Panc1 (cell line): Measurements from ENCODE around the gene TPCN1. TPM values are rescaled to one million over a fixed set of nuclear protein-coding genes. Genes with fewer than 3 reads are reported as not detected.

ENCODE experiments used
- ATAC-seq: fragments of 200-7000 bp; cut with Tn5 transposase; 2 replicates; pipeline ENCODE4 v1.9.1; 2020; ENCODE audit warnings: mild to moderate bottlenecking, moderate library complexity
- BruUV-seq: library from RNA; stranded (reverse); fragments of 400-500 nt; replicated peaks from 2 replicates; lab custom pipeline; 2021; lab: Mats Ljungman, UMichigan
- CTCF ChIA-PET: fragments of 300-600 bp; sonication (Branson Sonifier 250); formaldehyde crosslinking; loops from one replicate; lab custom pipeline; 2022; ENCODE audit warnings: antibody characterized with exemption; lab: Charles Lee
- POLR2A ChIA-PET: fragments of 300-600 bp; sonication (Branson Sonifier 250); formaldehyde crosslinking; loops from one replicate; lab custom pipeline; 2022; ENCODE audit warnings: antibody characterized with exemption; lab: Charles Lee
- DNase-seq: peaks from one replicate; pipeline ENCODE4 v3.0.0-alpha.2; 2010; ENCODE audit warnings: low read depth, low spot score
- H3K27ac ChIP-seq: 2 replicates; pipeline ENCODE4 v1.5.1; 2011; ENCODE audit warnings: mild to moderate bottlenecking, low read length, inconsistent platforms
- H3K27me3 ChIP-seq: fragments of 200-500 bp; sonication (Bioruptor generic); 2 replicates; pipeline ENCODE4 v1.6.0; 2014; ENCODE audit warnings: low read length, inconsistent platforms; ENCODE audit not compliant: control insufficient read depth, insufficient read depth
- H3K36me3 ChIP-seq: fragments of 200-500 bp; sonication (Bioruptor generic); 2 replicates; pipeline ENCODE4 v1.5.1; 2014; ENCODE audit warnings: inconsistent platforms, mild to moderate bottlenecking, low read length, moderate library complexity; ENCODE audit not compliant: control insufficient read depth, insufficient read depth
- H3K4me1 ChIP-seq: 2 replicates; pipeline ENCODE4 v1.5.1; 2011; ENCODE audit warnings: inconsistent platforms, mild to moderate bottlenecking, low read length, moderate library complexity; ENCODE audit not compliant: control insufficient read depth, insufficient read depth
- H3K4me3 ChIP-seq, 2 experiments: 2 replicates each; pipeline ENCODE4 v1.5.1; 2011 to 2012; ENCODE audit warnings: low read depth in 2 of 2, low read length in 2 of 2, mild to moderate bottlenecking in 2 of 2, inconsistent platforms in 1 of 2, moderate library complexity in 1 of 2
- H3K9me3 ChIP-seq: fragments of 200-500 bp; sonication (Bioruptor generic); 2 replicates; pipeline ENCODE4 v1.5.1; 2014; ENCODE audit warnings: low read depth, mild to moderate bottlenecking, inconsistent platforms, low read length, moderate library complexity; ENCODE audit not compliant: control insufficient read depth, insufficient read depth
- POLR2AphosphoS5 ChIP-seq: IDR thresholded peaks from 2 replicates; pipeline ENCODE4 v1.6.1; 2012; ENCODE audit warnings: mild to moderate bottlenecking, low read depth, low read length, moderate library complexity
- SIN3A ChIP-seq: IDR thresholded peaks from 2 replicates; pipeline ENCODE4 v1.6.1; 2012; ENCODE audit warnings: low read depth, mild to moderate bottlenecking, low read length, moderate library complexity, borderline replicate concordance; ENCODE audit not compliant: insufficient read depth
- TCF7L2 ChIP-seq: IDR thresholded peaks from 2 replicates; pipeline ENCODE4 v1.6.1; 2011; ENCODE audit warnings: mild to moderate bottlenecking, low read depth, low read length, inconsistent platforms
- in situ Hi-C: cut with HindIII; loops from 2 replicates; pipeline ENCODE4 v1.10.0; 2016; ENCODE audit warnings: low sequenced_read_pairs, low pct_unique_long_range_greater_than_20kb
- intact Hi-C: fragments of 100-400 bp; cut with micrococcal nuclease; formaldehyde crosslinking; loops from one replicate; pipeline ENCODE4 v1.10.0; 2022; ENCODE audit not compliant: unreplicated experiment
- total RNA-seq: library from RNA; stranded (reverse); gene quantifications from one replicate; pipeline ENCODE4 v1.2.1, GENCODE V29; 2021; ENCODE audit not compliant: unreplicated experiment
- TF ChIP-seq, protein P1 (sequence below), 2 experiments: IDR thresholded peaks; 2 replicates each; pipeline ENCODE4 v1.6.1; 2011 to 2012; ENCODE audit warnings: low read depth in 2 of 2, control low read depth in 1 of 2, low read length in 1 of 2, mild to moderate bottlenecking in 1 of 2, moderate library complexity in 1 of 2; ENCODE audit not compliant: insufficient read depth in 1 of 2
- TF ChIP-seq, protein P2 (sequence below): fragments of 450-650 bp; IDR thresholded peaks from 2 replicates; pipeline ENCODE4 v1.5.1; 2017; ENCODE audit warnings: mild to moderate bottlenecking

Gene TPCN1
- total RNA-seq, 1 experiment from 2014 or later, result 75.2 TPM

DNA sequence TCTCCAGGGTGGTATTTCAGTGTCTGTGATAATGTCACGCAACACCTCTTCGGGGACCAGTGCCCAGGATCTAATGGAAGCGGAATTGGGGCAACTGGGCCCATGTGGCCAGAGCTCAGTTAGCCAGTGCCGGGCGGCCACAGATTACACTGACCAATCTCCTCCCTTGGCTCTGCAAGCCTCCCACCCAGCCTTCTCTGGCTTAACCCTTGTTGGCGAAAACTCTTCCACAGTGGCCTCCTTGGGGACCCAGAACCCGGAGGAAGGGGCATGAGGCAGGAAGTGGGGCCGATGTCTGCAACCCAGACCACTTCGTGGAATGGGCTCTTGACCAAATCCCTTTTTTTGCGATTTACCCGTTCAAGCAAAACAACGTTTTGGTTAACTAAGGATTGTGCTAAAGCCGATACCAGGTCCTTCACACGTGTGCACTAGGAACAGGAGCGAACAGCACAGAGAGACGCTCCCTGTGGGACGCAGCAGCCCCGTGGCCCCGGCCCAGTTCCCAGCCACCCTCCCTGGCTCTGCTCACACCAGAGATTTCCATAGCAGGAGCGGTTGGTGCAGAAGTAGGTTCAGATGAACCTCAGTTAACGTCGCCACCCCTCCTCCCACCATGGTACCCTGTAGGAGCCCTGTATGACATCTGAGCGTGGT lies 75.4 kb downstream of the TPCN1 start:
- CTCF ChIA-PET, result interaction anchor here (1.2 kb wide), 1 partner anchor 129 kb away, joined by 4 read pairs; no protein-coding TSS in a partner anchor
- in situ Hi-C loops, result no loop called here
- no peak overlapping the region for H3K27ac ChIP-seq
- ATAC-seq (no peak), DNase-seq (no peak)
- peaks cover 8% of the 10 kb centered on the region for H3K4me1 ChIP-seq
- H3K27me3 ChIP-seq, result no peaks in the 10 kb centered on the region
- H3K36me3 ChIP-seq, result no peaks in the 10 kb centered on the region
- intact Hi-C loops, result no loop called here
- H3K9me3 ChIP-seq, result no peaks in the 10 kb centered on the region
- no peak overlapping the region for H3K4me3 ChIP-seq
- POLR2A ChIA-PET, result interaction anchor here (0.7 kb wide), 1 partner anchor 74 kb away, joined by 7 read pairs; no protein-coding TSS in a partner anchor
- TSS peak; percentile 82 for BruUV-seq
- TF ChIP-seq, protein P1, sequence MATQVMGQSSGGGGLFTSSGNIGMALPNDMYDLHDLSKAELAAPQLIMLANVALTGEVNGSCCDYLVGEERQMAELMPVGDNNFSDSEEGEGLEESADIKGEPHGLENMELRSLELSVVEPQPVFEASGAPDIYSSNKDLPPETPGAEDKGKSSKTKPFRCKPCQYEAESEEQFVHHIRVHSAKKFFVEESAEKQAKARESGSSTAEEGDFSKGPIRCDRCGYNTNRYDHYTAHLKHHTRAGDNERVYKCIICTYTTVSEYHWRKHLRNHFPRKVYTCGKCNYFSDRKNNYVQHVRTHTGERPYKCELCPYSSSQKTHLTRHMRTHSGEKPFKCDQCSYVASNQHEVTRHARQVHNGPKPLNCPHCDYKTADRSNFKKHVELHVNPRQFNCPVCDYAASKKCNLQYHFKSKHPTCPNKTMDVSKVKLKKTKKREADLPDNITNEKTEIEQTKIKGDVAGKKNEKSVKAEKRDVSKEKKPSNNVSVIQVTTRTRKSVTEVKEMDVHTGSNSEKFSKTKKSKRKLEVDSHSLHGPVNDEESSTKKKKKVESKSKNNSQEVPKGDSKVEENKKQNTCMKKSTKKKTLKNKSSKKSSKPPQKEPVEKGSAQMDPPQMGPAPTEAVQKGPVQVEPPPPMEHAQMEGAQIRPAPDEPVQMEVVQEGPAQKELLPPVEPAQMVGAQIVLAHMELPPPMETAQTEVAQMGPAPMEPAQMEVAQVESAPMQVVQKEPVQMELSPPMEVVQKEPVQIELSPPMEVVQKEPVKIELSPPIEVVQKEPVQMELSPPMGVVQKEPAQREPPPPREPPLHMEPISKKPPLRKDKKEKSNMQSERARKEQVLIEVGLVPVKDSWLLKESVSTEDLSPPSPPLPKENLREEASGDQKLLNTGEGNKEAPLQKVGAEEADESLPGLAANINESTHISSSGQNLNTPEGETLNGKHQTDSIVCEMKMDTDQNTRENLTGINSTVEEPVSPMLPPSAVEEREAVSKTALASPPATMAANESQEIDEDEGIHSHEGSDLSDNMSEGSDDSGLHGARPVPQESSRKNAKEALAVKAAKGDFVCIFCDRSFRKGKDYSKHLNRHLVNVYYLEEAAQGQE (IDR thresholded peaks at IDR 0.05; ENCODE audit: insufficient read depth in 1 of 2, low read depth in 2 of 2, low read length in 1 of 2), result no peak
- TF ChIP-seq SIN3A (no peak), TCF7L2 (no peak), POLR2AphosphoS5 (no peak)
- TF ChIP-seq, protein P2, sequence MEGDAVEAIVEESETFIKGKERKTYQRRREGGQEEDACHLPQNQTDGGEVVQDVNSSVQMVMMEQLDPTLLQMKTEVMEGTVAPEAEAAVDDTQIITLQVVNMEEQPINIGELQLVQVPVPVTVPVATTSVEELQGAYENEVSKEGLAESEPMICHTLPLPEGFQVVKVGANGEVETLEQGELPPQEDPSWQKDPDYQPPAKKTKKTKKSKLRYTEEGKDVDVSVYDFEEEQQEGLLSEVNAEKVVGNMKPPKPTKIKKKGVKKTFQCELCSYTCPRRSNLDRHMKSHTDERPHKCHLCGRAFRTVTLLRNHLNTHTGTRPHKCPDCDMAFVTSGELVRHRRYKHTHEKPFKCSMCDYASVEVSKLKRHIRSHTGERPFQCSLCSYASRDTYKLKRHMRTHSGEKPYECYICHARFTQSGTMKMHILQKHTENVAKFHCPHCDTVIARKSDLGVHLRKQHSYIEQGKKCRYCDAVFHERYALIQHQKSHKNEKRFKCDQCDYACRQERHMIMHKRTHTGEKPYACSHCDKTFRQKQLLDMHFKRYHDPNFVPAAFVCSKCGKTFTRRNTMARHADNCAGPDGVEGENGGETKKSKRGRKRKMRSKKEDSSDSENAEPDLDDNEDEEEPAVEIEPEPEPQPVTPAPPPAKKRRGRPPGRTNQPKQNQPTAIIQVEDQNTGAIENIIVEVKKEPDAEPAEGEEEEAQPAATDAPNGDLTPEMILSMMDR, result no peak

DNA sequence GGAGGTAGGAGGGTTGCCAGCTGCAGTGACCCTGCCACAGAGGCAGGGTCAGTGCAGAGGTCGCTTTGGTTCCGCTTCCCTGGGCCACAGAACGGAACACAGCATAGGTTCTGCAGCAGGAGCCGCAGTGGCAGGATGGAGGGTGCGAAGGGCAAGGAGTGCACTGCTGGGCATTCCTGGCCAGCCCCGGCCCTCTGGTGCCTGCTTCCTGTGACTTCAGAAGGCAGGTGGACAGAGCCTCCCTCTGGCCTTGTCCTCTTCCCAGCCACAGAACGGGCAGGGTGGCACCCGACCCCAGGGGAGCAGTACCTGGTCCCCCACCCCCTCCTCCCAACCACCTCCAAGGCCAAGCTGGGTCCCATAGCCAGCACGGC lies 75.9 kb downstream of the TPCN1 start:
- intact Hi-C loops, result no loop called here
- H3K27me3 ChIP-seq, result no peaks in the 10 kb centered on the region
- no TSS peak for BruUV-seq

More for the DNA sequence above, 75.9 kb downstream of the TPCN1 start:
- H3K27ac ChIP-seq, result no peak overlapping the region
- CTCF ChIA-PET, result interaction anchor here (1.2 kb wide), 1 partner anchor 128 kb away, joined by 4 read pairs; no protein-coding TSS in a partner anchor
- H3K4me1 ChIP-seq, result peaks cover 8% of the 10 kb centered on the region
- TF ChIP-seq, protein P2, result no peak
- TF ChIP-seq TCF7L2, result no peak
- TF ChIP-seq POLR2AphosphoS5, result no peak
- TF ChIP-seq, protein P1 (IDR thresholded peaks at IDR 0.05; ENCODE audit: insufficient read depth in 1 of 2, low read depth in 2 of 2, low read length in 1 of 2), result no peak
- no peak for TF ChIP-seq SIN3A
- no peaks in the 10 kb centered on the region for H3K9me3 ChIP-seq
- POLR2A ChIA-PET, result interaction anchor here (0.6 kb wide), 1 partner anchor 15 kb away, joined by 11 read pairs; no protein-coding TSS in a partner anchor
- in situ Hi-C loops, result no loop called here
- ATAC-seq (no peak), DNase-seq (no peak)
- no peak overlapping the region for H3K4me3 ChIP-seq
- no peaks in the 10 kb centered on the region for H3K36me3 ChIP-seq
